ENCODE data around the gene TNS3. TPM values are rescaled to one million over a fixed set of nuclear protein-coding genes. Genes with fewer than 3 reads are reported as not detected.

The TNS3 gene
- total RNA-seq (1.4 TPM), polyA plus RNA-seq (not detected)

- H3K27ac Mint-ChIP-seq: no peak within 1 kb of the TSS
- ATAC-seq (ENCODE audit: low read depth in 2 of 2) (peak in 1 of 2 donors; percentile 40), DNase-seq (no peak)
- H3K4me3 ChIP-seq (ENCODE audit: low read depth, low read length): no peak within 1 kb of the TSS
- no peaks in the 10 kb centered on the region for H3K36me3 Mint-ChIP-seq
- H3K9me3 ChIP-seq (ENCODE audit: control insufficient read depth in 2 of 2, low read length in 2 of 2): no peaks in the 10 kb centered on the region
- no peaks in the 10 kb centered on the region for H3K4me1 ChIP-seq (ENCODE audit: control insufficient read depth, insufficient read depth, low read length, poor library complexity, severe bottlenecking)
- no peaks in the 10 kb centered on the region for H3K4me1 Mint-ChIP-seq
- no peaks in the 10 kb centered on the region for H3K36me3 ChIP-seq (ENCODE audit: control insufficient read depth, insufficient read depth, low read length)
- H3K9me3 Mint-ChIP-seq: peaks cover 0 to 3% (median 0%) of the 10 kb centered on the region in 7 donors
- no peak within 1 kb of the TSS for H3K27ac ChIP-seq (ENCODE audit: insufficient read depth, low read length, poor library complexity, severe bottlenecking)
- no peak within 1 kb of the TSS for H3K4me3 Mint-ChIP-seq
- H3K27me3 Mint-ChIP-seq: peaks cover 43% of the 10 kb centered on the region
- H3K27me3 ChIP-seq (ENCODE audit: control insufficient read depth, insufficient read depth, low read length): peaks cover 5% of the 10 kb centered on the region
Measured at GRCh38 chr7:47581804-47582763, at the start of gene TNS3. TSS of gene TNS3 (minus strand) at chr7:47582111. CDS start at chr7:47439636, 142,475 bp downstream.

GRCh38 chr7:47631711-47632110 lies 49.8 kb upstream of the TNS3 start:
- no peaks in the 10 kb centered on the region for H3K27me3 Mint-ChIP-seq
- H3K4me3 Mint-ChIP-seq: no peak overlapping the region
- no peaks in the 10 kb centered on the region for H3K36me3 ChIP-seq (ENCODE audit: control insufficient read depth, insufficient read depth, low read length)
- H3K27me3 ChIP-seq (ENCODE audit: control insufficient read depth, insufficient read depth, low read length): no peaks in the 10 kb centered on the region
- H3K4me1 Mint-ChIP-seq: no peaks in the 10 kb centered on the region
- no peaks in the 10 kb centered on the region for H3K4me1 ChIP-seq (ENCODE audit: control insufficient read depth, insufficient read depth, low read length, poor library complexity, severe bottlenecking)
- no peak for DNase-seq
- H3K36me3 Mint-ChIP-seq: no peaks in the 10 kb centered on the region
- no peak overlapping the region for H3K27ac Mint-ChIP-seq
- H3K9me3 Mint-ChIP-seq: peaks cover 0 to 1% (median 0%) of the 10 kb centered on the region in 7 donors
- H3K27ac ChIP-seq (ENCODE audit: insufficient read depth, low read length, poor library complexity, severe bottlenecking): no peak overlapping the region
- ATAC-seq (ENCODE audit: low read depth in 2 of 2): no peak
- H3K9me3 ChIP-seq (ENCODE audit: control insufficient read depth in 2 of 2, low read length in 2 of 2): no peaks in the 10 kb centered on the region
- H3K4me3 ChIP-seq (ENCODE audit: low read depth, low read length): no peak overlapping the region

GRCh38 chr7:47627580-47628283 lies 45.8 kb upstream of the TNS3 start:
- Histone ChIP-seq H3K4me1 (ENCODE audit: control insufficient read depth, insufficient read depth, low read length, poor library complexity, severe bottlenecking) (no peaks in the 10 kb centered on the region), H3K4me3 (ENCODE audit: low read depth, low read length) (no peak overlapping the region), H3K9me3 (ENCODE audit: control insufficient read depth in 2 of 2, low read length in 2 of 2) (no peaks in the 10 kb centered on the region), H3K27ac (ENCODE audit: insufficient read depth, low read length, poor library complexity, severe bottlenecking) (no peak overlapping the region), H3K27me3 (ENCODE audit: control insufficient read depth, insufficient read depth, low read length) (no peaks in the 10 kb centered on the region), H3K36me3 (ENCODE audit: control insufficient read depth, insufficient read depth, low read length) (no peaks in the 10 kb centered on the region)
- Mint-ChIP-seq H3K9me3 (peaks cover 0 to 1% (median 0%) of the 10 kb centered on the region in 7 donors), H3K27me3 (no peaks in the 10 kb centered on the region), H3K4me3 (no peak overlapping the region), H3K4me1 (no peaks in the 10 kb centered on the region), H3K36me3 (no peaks in the 10 kb centered on the region), H3K27ac (no peak overlapping the region)
- ATAC-seq (ENCODE audit: low read depth in 2 of 2): no peak
- no peak for DNase-seq

GRCh38 chr7:47625861-47626715 lies 44.2 kb upstream of the TNS3 start:
- ATAC-seq (ENCODE audit: low read depth in 2 of 2): no peak
- DNase-seq: no peak
- no peak overlapping the region for H3K27ac Mint-ChIP-seq
- no peak overlapping the region for H3K27ac ChIP-seq (ENCODE audit: insufficient read depth, low read length, poor library complexity, severe bottlenecking)
- H3K4me3 Mint-ChIP-seq: no peak overlapping the region
- no peaks in the 10 kb centered on the region for H3K4me1 ChIP-seq (ENCODE audit: control insufficient read depth, insufficient read depth, low read length, poor library complexity, severe bottlenecking)
- no peaks in the 10 kb centered on the region for H3K27me3 ChIP-seq (ENCODE audit: control insufficient read depth, insufficient read depth, low read length)
- H3K27me3 Mint-ChIP-seq: no peaks in the 10 kb centered on the region
- H3K4me1 Mint-ChIP-seq: no peaks in the 10 kb centered on the region
- H3K4me3 ChIP-seq (ENCODE audit: low read depth, low read length): no peak overlapping the region
- no peaks in the 10 kb centered on the region for H3K36me3 ChIP-seq (ENCODE audit: control insufficient read depth, insufficient read depth, low read length)
- H3K9me3 Mint-ChIP-seq: peaks cover 0 to 1% (median 0%) of the 10 kb centered on the region in 7 donors
- H3K9me3 ChIP-seq (ENCODE audit: control insufficient read depth in 2 of 2, low read length in 2 of 2): no peaks in the 10 kb centered on the region
- H3K36me3 Mint-ChIP-seq: no peaks in the 10 kb centered on the region

- no peak overlapping the region for H3K4me3 ChIP-seq (ENCODE audit: low read depth, low read length)
Measured at GRCh38 chr7:47624689-47625088, 42.8 kb upstream of the TNS3 start.

GRCh38 chr7:47622946-47623640 lies 41.2 kb upstream of the TNS3 start:
- H3K4me1 Mint-ChIP-seq: no peaks in the 10 kb centered on the region
- Histone ChIP-seq H3K27me3 (ENCODE audit: control insufficient read depth, insufficient read depth, low read length) (no peaks in the 10 kb centered on the region), H3K27ac (ENCODE audit: insufficient read depth, low read length, poor library complexity, severe bottlenecking) (no peak overlapping the region), H3K9me3 (ENCODE audit: control insufficient read depth in 2 of 2, low read length in 2 of 2) (no peaks in the 10 kb centered on the region), H3K36me3 (ENCODE audit: control insufficient read depth, insufficient read depth, low read length) (no peaks in the 10 kb centered on the region), H3K4me1 (ENCODE audit: control insufficient read depth, insufficient read depth, low read length, poor library complexity, severe bottlenecking) (no peaks in the 10 kb centered on the region), H3K4me3 (ENCODE audit: low read depth, low read length) (no peak overlapping the region)
- H3K9me3 Mint-ChIP-seq: peaks cover 0 to 1% (median 0%) of the 10 kb centered on the region in 7 donors
- DNase-seq: no peak
- H3K27ac Mint-ChIP-seq: no peak overlapping the region
- H3K4me3 Mint-ChIP-seq: no peak overlapping the region
- H3K36me3 Mint-ChIP-seq: no peaks in the 10 kb centered on the region
- no peaks in the 10 kb centered on the region for H3K27me3 Mint-ChIP-seq
- ATAC-seq (ENCODE audit: low read depth in 2 of 2): no peak

More at GRCh38 chr7:47624689-47625088, 42.8 kb upstream of the TNS3 start:
- H3K27ac Mint-ChIP-seq: no peak overlapping the region
- H3K27me3 Mint-ChIP-seq: no peaks in the 10 kb centered on the region
- peaks cover 0 to 1% (median 0%) of the 10 kb centered on the region in 7 donors for H3K9me3 Mint-ChIP-seq
- no peak for DNase-seq
- H3K4me1 Mint-ChIP-seq: no peaks in the 10 kb centered on the region
- no peak for ATAC-seq (ENCODE audit: low read depth in 2 of 2)
- H3K36me3 Mint-ChIP-seq: no peaks in the 10 kb centered on the region
- Histone ChIP-seq H3K27me3 (ENCODE audit: control insufficient read depth, insufficient read depth, low read length) (no peaks in the 10 kb centered on the region), H3K9me3 (ENCODE audit: control insufficient read depth in 2 of 2, low read length in 2 of 2) (no peaks in the 10 kb centered on the region), H3K4me1 (ENCODE audit: control insufficient read depth, insufficient read depth, low read length, poor library complexity, severe bottlenecking) (no peaks in the 10 kb centered on the region), H3K36me3 (ENCODE audit: control insufficient read depth, insufficient read depth, low read length) (no peaks in the 10 kb centered on the region), H3K27ac (ENCODE audit: insufficient read depth, low read length, poor library complexity, severe bottlenecking) (no peak overlapping the region)
- no peak overlapping the region for H3K4me3 Mint-ChIP-seq

GRCh38 chr7:47622586-47622945 lies 40.7 kb upstream of the TNS3 start:
- Mint-ChIP-seq H3K36me3 (no peaks in the 10 kb centered on the region), H3K4me1 (no peaks in the 10 kb centered on the region), H3K27me3 (no peaks in the 10 kb centered on the region), H3K9me3 (peaks cover 0 to 1% (median 0%) of the 10 kb centered on the region in 7 donors), H3K4me3 (no peak overlapping the region), H3K27ac (no peak overlapping the region)
- DNase-seq: no peak
- ATAC-seq (ENCODE audit: low read depth in 2 of 2): no peak
- Histone ChIP-seq H3K27me3 (ENCODE audit: control insufficient read depth, insufficient read depth, low read length) (no peaks in the 10 kb centered on the region), H3K27ac (ENCODE audit: insufficient read depth, low read length, poor library complexity, severe bottlenecking) (no peak overlapping the region), H3K4me1 (ENCODE audit: control insufficient read depth, insufficient read depth, low read length, poor library complexity, severe bottlenecking) (no peaks in the 10 kb centered on the region), H3K36me3 (ENCODE audit: control insufficient read depth, insufficient read depth, low read length) (no peaks in the 10 kb centered on the region), H3K4me3 (ENCODE audit: low read depth, low read length) (no peak overlapping the region), H3K9me3 (ENCODE audit: control insufficient read depth in 2 of 2, low read length in 2 of 2) (no peaks in the 10 kb centered on the region)

Data from CD4-positive, CD25-positive, alpha-beta regulatory T cell (primary cell).